ENCODE data around the gene GOSR1. TPM values are rescaled to one million over a fixed set of nuclear protein-coding genes. Genes with fewer than 3 reads are reported as not detected.

Gene GOSR1
- polyA plus RNA-seq, 2 of the 4 experiments (the other 2 are of a cell fraction), result 48.8 to 49.6 TPM

- H3K4me2 ChIP-seq, result no peak overlapping the region
These were observed 49.6 kb upstream of the GOSR1 start for GRCh38 chr17:30427611-30428010.

GRCh38 chr17:30429155-30429554, 48.1 kb upstream of the GOSR1 start:
- Histone ChIP-seq H3K4me1 (peaks cover 12% of the 10 kb centered on the region), H3K27ac (no peak overlapping the region), H3K4me3 (no peak overlapping the region), H3K4me2 (no peak overlapping the region), H3K9me3 (no peaks in the 10 kb centered on the region)
- FAIRE-seq (peak; percentile 74), ATAC-seq (no peak), DNase-seq (ENCODE audit: low read depth in 1 of 2, low spot score in 1 of 2) (no peak)
- TF ChIP-seq FOSB (CRISPR knock-in tag; IDR thresholded peaks at IDR 0.05), result no peak
- no peak for TF ChIP-seq TFCP2L1 (CRISPR knock-in tag; IDR thresholded peaks at IDR 0.05)
- TF ChIP-seq ZC3H11A (IDR thresholded peaks at IDR 0.05), result no peak
- TF ChIP-seq RFX5 (IDR thresholded peaks at IDR 0.05), result no peak
- no peak for TF ChIP-seq POLR2AphosphoS2 (conservative IDR thresholded peaks at IDR 0.05; ENCODE audit: low read length)
- TF ChIP-seq CHD4 (IDR thresholded peaks at IDR 0.05; ENCODE audit: borderline replicate concordance), result no peak
- no peak for TF ChIP-seq HEYL (CRISPR knock-in tag; IDR thresholded peaks at IDR 0.05)
- no peak for TF ChIP-seq JUN (IDR thresholded peaks at IDR 0.05)
- no peak for TF ChIP-seq RARB (CRISPR knock-in tag; IDR thresholded peaks at IDR 0.05)
- no peak for TF ChIP-seq CHD2 (IDR thresholded peaks at IDR 0.05; ENCODE audit: low read length, partially characterized antibody)
- no peak for TF ChIP-seq GATA3 (IDR thresholded peaks at IDR 0.05; ENCODE audit: borderline replicate concordance)
- TF ChIP-seq CEBPB (IDR thresholded peaks at IDR 0.05), result no peak
- no peak for TF ChIP-seq CTCF (IDR thresholded peaks at IDR 0.05)
- no peak for TF ChIP-seq ESRRA (IDR thresholded peaks at IDR 0.05; ENCODE audit: borderline replicate concordance, low read length)
- no peak for TF ChIP-seq NFE2L2 (conservative IDR thresholded peaks at IDR 0.05; ENCODE audit: low read length)
- POLR2A ChIA-PET, result interaction anchor here (0.6 kb wide), 1 partner anchor 392 kb away, joined by 6 read pairs; no protein-coding TSS in a partner anchor
- CTCF ChIA-PET, result no interaction called here
- WGBS (ENCODE audit: missing lambda C conversion rate), result 92% methylated on average over 1 of the region's 1 CpG

More at GRCh38 chr17:30427611-30428010, 49.6 kb upstream of the GOSR1 start:
- Histone ChIP-seq H3K27ac (no peak overlapping the region), H3K4me3 (no peak overlapping the region), H3K9me3 (no peaks in the 10 kb centered on the region), H3K4me1 (no peaks in the 10 kb centered on the region)
- CTCF ChIA-PET, result no interaction called here
- ATAC-seq, result no peak
- no peak for DNase-seq (ENCODE audit: low read depth in 1 of 2, low spot score in 1 of 2)
- POLR2A ChIA-PET, result no interaction called here
- WGBS (ENCODE audit: missing lambda C conversion rate), result 100% methylated on average over 1 of the region's 1 CpG
- FAIRE-seq, result no peak
- no peak for TF ChIP-seq ZFP36 (IDR thresholded peaks at IDR 0.05; ENCODE audit: borderline replicate concordance, partially characterized antibody)
- no peak for TF ChIP-seq KDM5A (IDR thresholded peaks at IDR 0.05)
- TF ChIP-seq FOSB (CRISPR knock-in tag; IDR thresholded peaks at IDR 0.05), result no peak
- TF ChIP-seq CHD4 (IDR thresholded peaks at IDR 0.05; ENCODE audit: borderline replicate concordance), result no peak
- no peak for TF ChIP-seq REST (IDR thresholded peaks at IDR 0.05)
- no peak for TF ChIP-seq ZNF302 (CRISPR knock-in tag; IDR thresholded peaks at IDR 0.05)
- TF ChIP-seq BHLHE40 (IDR thresholded peaks at IDR 0.05; ENCODE audit: low read depth, low read length), result no peak
- no peak for TF ChIP-seq CBX8 (IDR thresholded peaks at IDR 0.05)
- no peak for TF ChIP-seq HMGXB4 (CRISPR knock-in tag; IDR thresholded peaks at IDR 0.05; ENCODE audit: borderline replicate concordance)
